Endothelial cell of umbilical vein (primary cell): ENCODE measurements around the gene NAAA. TPM values are rescaled to one million over a fixed set of nuclear protein-coding genes. Genes with fewer than 3 reads are reported as not detected.

Experiments used
- BruUV-seq: library from RNA; stranded (reverse); fragments of 400-500 nt; replicated peaks from 2 replicates; lab custom pipeline; 2021; lab: Mats Ljungman, UMichigan
- CTCF ChIA-PET: fragments of 300-600, 350-600 bp; sonication (Branson Sonifier 250); formaldehyde crosslinking; loops from one replicate; lab custom pipeline; 2021; ENCODE audit warnings: antibody characterized with exemption, inconsistent platforms; lab: Charles Lee
- POLR2A ChIA-PET: fragments of 300-600, 350-600 bp; sonication (Branson Sonifier 250); formaldehyde crosslinking; loops from one replicate; lab custom pipeline; 2021; ENCODE audit warnings: antibody characterized with exemption, inconsistent platforms; lab: Charles Lee
- DNase-seq: peaks from one replicate; pipeline ENCODE4 v3.0.0-alpha.2; 2011; ENCODE audit warnings: low read depth, low spot score
- FAIRE-seq: peaks from 2 replicates; lab custom pipeline; 2011; peaks lifted over from hg19 to GRCh38; lab: Jason Lieb, UNC
- H2AFZ ChIP-seq: 2 replicates; pipeline ENCODE4 v1.6.0; 2012; ENCODE audit warnings: low read depth, low read length, control low read depth, inconsistent platforms
- H3K27ac ChIP-seq: 2 replicates; pipeline ENCODE4 v1.5.1; 2011; ENCODE audit warnings: low read depth, mild to moderate bottlenecking, control low read depth, low read length, moderate library complexity; ENCODE audit not compliant: insufficient read depth
- H3K27me3 ChIP-seq, 2 experiments: 2 replicates each; pipeline versions ENCODE4 v1.6.0 to v1.6.1; 2011; ENCODE audit warnings: low read length in 2 of 2, mixed read lengths in 1 of 2; ENCODE audit not compliant: control insufficient read depth in 2 of 2, insufficient read depth in 2 of 2
- H3K36me3 ChIP-seq, 2 experiments: 2 replicates in 1 of 2; 3 replicates in 1 of 2; pipeline ENCODE4 v1.5.1; 2011; ENCODE audit warnings: low read length in 2 of 2, mild to moderate bottlenecking in 1 of 2, moderate library complexity in 1 of 2; ENCODE audit not compliant: control insufficient read depth in 2 of 2, insufficient read depth in 2 of 2; ENCODE audit errors: extremely low read depth in 1 of 2
- H3K4me1 ChIP-seq: 3 replicates; pipeline ENCODE4 v1.5.1; 2011; ENCODE audit warnings: mild to moderate bottlenecking, low read length; ENCODE audit not compliant: control insufficient read depth, insufficient read depth; ENCODE audit errors: extremely low read depth
- H3K4me2 ChIP-seq: 2 replicates; pipeline ENCODE4 v1.6.1; 2011; ENCODE audit warnings: low read length, control low read depth, mixed read lengths; ENCODE audit not compliant: insufficient read depth
- H3K4me3 ChIP-seq, 3 experiments: fragments of 200-600 bp in 1 of 3; sonication (generic), shearing (Covaris generic) in 1 of 3; replicated peaks in 1 of 3; 2 replicates each; pipeline ENCODE4 v1.5.1; 2011 to 2016; ENCODE audit warnings: control low read depth in 3 of 3, low read length in 3 of 3, mild to moderate bottlenecking in 2 of 3, inconsistent platforms in 1 of 3, low read depth in 1 of 3, moderate library complexity in 1 of 3; ENCODE audit not compliant: insufficient read depth in 1 of 3
- H3K79me2 ChIP-seq: 2 replicates; pipeline ENCODE4 v1.6.0; 2012; ENCODE audit warnings: low read length, inconsistent platforms; ENCODE audit not compliant: control insufficient read depth, insufficient read depth
- H3K9ac ChIP-seq: replicated peaks from 2 replicates; pipeline ENCODE3; 2011; ENCODE audit warnings: low read length, control low read depth; ENCODE audit not compliant: insufficient read depth; ENCODE audit errors: extremely low read depth
- H3K9me1 ChIP-seq: replicated peaks from 3 replicates; pipeline ENCODE4 v1.6.0; 2011; ENCODE audit warnings: mild to moderate bottlenecking, low read length; ENCODE audit not compliant: control insufficient read depth, insufficient read depth; ENCODE audit errors: extremely low read depth
- H3K9me3 ChIP-seq: replicated peaks from 2 replicates; pipeline ENCODE4 v1.5.1; 2012; ENCODE audit warnings: low read length, inconsistent platforms; ENCODE audit not compliant: control insufficient read depth, insufficient read depth
- H4K20me1 ChIP-seq: replicated peaks from 2 replicates; pipeline ENCODE3; 2011; ENCODE audit warnings: mild to moderate bottlenecking, low read length; ENCODE audit not compliant: control insufficient read depth, insufficient read depth; ENCODE audit errors: extremely low read depth
- CTCF ChIP-seq, 2 donors: IDR thresholded peaks; 1 replicate in 1 of 2; 2 replicates in 1 of 2; pipeline ENCODE4 v1.5.1; 2011; ENCODE audit warnings: low read length in 2 of 2, mild to moderate bottlenecking in 2 of 2, moderate library complexity in 2 of 2, control low read depth in 1 of 2, inconsistent platforms in 1 of 2, low read depth in 1 of 2; ENCODE audit not compliant: insufficient read depth in 1 of 2; ENCODE audit errors: extremely low read depth in 1 of 2
- EZH2 ChIP-seq: IDR thresholded peaks from 2 replicates; pipeline ENCODE4 v1.6.1; 2012; ENCODE audit warnings: borderline replicate concordance, low read depth, mild to moderate bottlenecking, moderate library complexity, low read length, inconsistent platforms; ENCODE audit not compliant: severe bottlenecking
- FOS ChIP-seq: IDR thresholded peaks from 2 replicates; pipeline ENCODE4 v1.6.1; 2011; ENCODE audit warnings: mild to moderate bottlenecking, low read length, moderate library complexity, borderline replicate concordance; ENCODE audit not compliant: insufficient read depth
- GATA2 ChIP-seq: IDR thresholded peaks from 2 replicates; pipeline ENCODE4 v1.7.0; 2011; ENCODE audit warnings: low read depth, mild to moderate bottlenecking, moderate library complexity, mixed read lengths, low read length; ENCODE audit not compliant: insufficient read length, insufficient read depth
- JUN ChIP-seq: IDR thresholded peaks from 2 replicates; pipeline ENCODE4 v1.6.1; 2011; ENCODE audit warnings: borderline replicate concordance, low read depth; ENCODE audit not compliant: insufficient read length, insufficient read depth
- MYC ChIP-seq: IDR thresholded peaks from one replicate; pipeline ENCODE4 v1.6.1; 2011; ENCODE audit warnings: mild to moderate bottlenecking, low read depth, low read length
- POLR2A ChIP-seq: IDR thresholded peaks from 2 replicates; pipeline ENCODE4 v1.6.1; 2012; ENCODE audit warnings: low read depth, mild to moderate bottlenecking, control low read depth, low read length
- POLR2AphosphoS5 ChIP-seq: IDR thresholded peaks from 2 replicates; pipeline ENCODE4 v1.6.1; 2012; ENCODE audit warnings: low read depth, mild to moderate bottlenecking, control low read depth, low read length, moderate library complexity; ENCODE audit not compliant: insufficient read depth
- dilution Hi-C: fragments of 300-500 bp; cut with MboI; formaldehyde crosslinking; loops from one replicate; pipeline ENCODE4 v1.15.0; 2019; ENCODE audit warnings: low sequenced_read_pairs; ENCODE audit not compliant: extremely low pct_ligation_motif_present
- intact Hi-C: fragments of 100-400 bp; cut with micrococcal nuclease; formaldehyde crosslinking; loops from one replicate; pipeline ENCODE4 v1.10.0; 2022
- polyA plus RNA-seq, 4 experiments: library from polyadenylated mRNA; depleted of rRNA in 3 of 4; stranded (reverse) in 3 of 4; unstranded in 1 of 4; fragments of >200 nt; gene quantifications; 2 replicates each; pipeline versions ENCODE4 v1.2.1 to v1.2.3, GENCODE V29; 2011 to 2012; ENCODE audit warnings: missing spikeins in 1 of 4
- total RNA-seq: library from RNA; stranded (reverse); gene quantifications from 2 replicates; pipeline ENCODE4 v1.2.3, GENCODE V29; 2021
- TF ChIP-seq, protein P1 (sequence below): IDR thresholded peaks from 2 replicates; pipeline ENCODE4 v1.6.1; 2011; ENCODE audit not compliant: insufficient read depth, insufficient read length

Gene NAAA
- total and polyA plus RNA-seq, 2 donors (not counting 3 experiments of a cell fraction or from before 2014, with no cell fraction given), result 15.3 to 24.4 TPM

GRCh38 chr4:75880278-75880677 lies 60.5 kb downstream of the NAAA start:
- no peak for DNase-seq
- POLR2A ChIA-PET, result no interaction called here
- no peak overlapping the region for H3K9ac ChIP-seq
- H4K20me1 ChIP-seq, result no peaks in the 10 kb centered on the region
- no peak overlapping the region for H3K27ac ChIP-seq
- H3K27me3 ChIP-seq, result peaks cover 2% of the 10 kb centered on the region in 2 experiments
- H2AFZ ChIP-seq, result no peak overlapping the region
- no peak overlapping the region for H3K4me2 ChIP-seq
- dilution Hi-C loops (no loop called here), intact Hi-C loops (no loop called here)
- H3K4me1 ChIP-seq, result peaks cover 2% of the 10 kb centered on the region
- no peak overlapping the region for H3K4me3 ChIP-seq
- BruUV-seq, result no TSS peak
- CTCF ChIA-PET, result interaction anchor here (3.3 kb wide), 1 partner anchor 16 kb away, joined by 13 read pairs; no protein-coding TSS in a partner anchor
- no peak for TF ChIP-seq POLR2AphosphoS5
- TF ChIP-seq EZH2, result no peak
- no peak for TF ChIP-seq POLR2A
- TF ChIP-seq CTCF (IDR thresholded peaks at IDR 0.05; ENCODE audit: extremely low read depth in 1 of 2, insufficient read depth in 1 of 2, low read depth in 1 of 2, low read length in 2 of 2), result no peak
- TF ChIP-seq JUN, result no peak
- TF ChIP-seq MYC, result no peak
- H3K36me3 ChIP-seq, result no peaks in the 10 kb centered on the region
- H3K9me3 ChIP-seq, result no peaks in the 10 kb centered on the region
- FAIRE-seq, result no peak
- no peaks in the 10 kb centered on the region for H3K9me1 ChIP-seq
- H3K79me2 ChIP-seq, result no peaks in the 10 kb centered on the region

- Histone ChIP-seq H3K36me3 (no peaks in the 10 kb centered on the region), H3K79me2 (no peaks in the 10 kb centered on the region), H3K9me3 (no peaks in the 10 kb centered on the region), H3K4me3 (no peak overlapping the region), H3K9me1 (no peaks in the 10 kb centered on the region), H4K20me1 (no peaks in the 10 kb centered on the region), H3K27me3 (peaks cover 2% of the 10 kb centered on the region in 2 experiments), H3K4me2 (no peak overlapping the region), H3K4me1 (peaks cover 2% of the 10 kb centered on the region), H3K9ac (no peak overlapping the region), H2AFZ (no peak overlapping the region), H3K27ac (no peak overlapping the region)
- CTCF ChIA-PET, result interaction anchor here (0.8 to 3.3 kb wide), 2 partner anchors 18 to 38 kb away, joined by 3 to 13 read pairs; no protein-coding TSS in a partner anchor
- dilution Hi-C loops, result no loop called here
- no peak for DNase-seq
- TF ChIP-seq CTCF (IDR thresholded peaks at IDR 0.05; ENCODE audit: extremely low read depth in 1 of 2, insufficient read depth in 1 of 2, low read depth in 1 of 2, low read length in 2 of 2), result no peak
- TF ChIP-seq POLR2A, result no peak
- no peak for TF ChIP-seq POLR2AphosphoS5
- TF ChIP-seq FOS, result no peak
- TF ChIP-seq, protein P1, sequence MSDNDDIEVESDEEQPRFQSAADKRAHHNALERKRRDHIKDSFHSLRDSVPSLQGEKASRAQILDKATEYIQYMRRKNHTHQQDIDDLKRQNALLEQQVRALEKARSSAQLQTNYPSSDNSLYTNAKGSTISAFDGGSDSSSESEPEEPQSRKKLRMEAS, result no peak
- TF ChIP-seq JUN, result no peak
- TF ChIP-seq MYC, result no peak
- TF ChIP-seq GATA2, result no peak
- TF ChIP-seq EZH2, result no peak
- intact Hi-C loops, result no loop called here
- POLR2A ChIA-PET, result no interaction called here
- no peak for FAIRE-seq
- BruUV-seq, result no TSS peak
These were observed 62.5 kb downstream of the NAAA start for GRCh38 chr4:75878246-75878756.
